NCI-H187 treated with DMSO at 0.1 percent for 48 hours (cell line): ENCODE results near the gene RIPOR3.
"Not testable (repeated sequence)": the region's sequence is repeated elsewhere in the genome, so short reads cannot be mapped to it uniquely, and the experiment has no call there.

Experiments
- DNase-seq: peaks from one replicate; lab custom pipeline; 2025; lab: John Stamatoyannopoulos, UW

Gene RIPOR3

DNA sequence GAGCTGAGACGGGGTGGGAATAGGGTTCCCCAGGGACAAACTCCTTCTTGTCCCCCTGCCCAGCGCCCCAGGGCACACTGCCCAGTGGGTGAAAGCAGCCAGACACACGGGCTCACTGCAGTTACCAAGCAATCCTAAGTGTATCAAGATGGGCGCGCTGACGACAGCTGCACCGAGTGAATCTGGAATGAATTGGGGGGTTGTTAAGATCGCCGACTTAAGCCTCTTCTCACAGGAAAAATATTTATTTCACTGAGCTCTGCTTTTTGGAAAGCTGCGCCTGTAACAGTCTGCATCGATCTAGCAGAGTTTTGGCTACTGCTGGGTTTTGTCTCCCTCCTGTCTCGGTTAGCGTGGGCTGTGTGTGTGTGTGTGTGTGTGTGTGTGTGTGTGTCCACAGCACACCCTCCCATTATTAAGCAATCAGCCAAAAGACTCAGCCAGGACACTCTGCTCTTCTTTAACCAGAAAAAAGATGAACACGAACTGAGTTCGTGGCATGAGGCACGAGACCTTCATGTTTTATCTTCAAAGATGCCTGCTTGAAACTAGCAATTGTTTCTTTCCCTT is 35.9 kb downstream of the RIPOR3 start:
- DNase-seq, result no peak

- no peak for DNase-seq
Measured at GRCh38 chr20:50654904-50655303, 36.4 kb downstream of the RIPOR3 start.

- DNase-seq, result no peak
Measured at GRCh38 chr20:50652702-50653294, 38.5 kb downstream of the RIPOR3 start.

- DNase-seq, result no peak
Measured at GRCh38 chr20:50651676-50652075, 39.7 kb downstream of the RIPOR3 start.

DNA sequence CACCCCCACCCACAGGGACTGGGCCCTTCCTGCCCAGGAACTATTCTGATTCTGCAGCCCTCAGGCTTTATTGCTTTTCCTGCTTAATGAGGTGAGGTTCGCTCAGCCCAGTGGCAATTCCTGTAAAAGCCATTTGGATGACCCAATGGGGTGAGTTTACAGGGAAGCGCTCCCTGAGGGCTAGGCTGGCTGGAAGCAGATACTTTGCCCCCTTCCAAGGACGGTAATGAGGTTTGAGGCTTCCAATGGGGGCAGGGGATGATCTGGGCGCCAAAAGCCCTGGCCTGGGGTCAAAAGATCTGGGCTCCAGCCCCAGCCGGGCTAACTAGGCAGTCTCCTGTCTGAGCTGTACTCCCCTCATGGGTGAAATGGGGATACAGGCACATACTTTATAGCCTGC is 41.8 kb downstream of the RIPOR3 start:
- no peak for DNase-seq

GRCh38 chr20:50648651-50649050 is 42.7 kb downstream of the RIPOR3 start:
- DNase-seq, result no peak

GRCh38 chr20:50646483-50646996 is 44.8 kb downstream of the RIPOR3 start:
- DNase-seq, result no peak

GRCh38 chr20:50645253-50646068 is 45.9 kb downstream of the RIPOR3 start:
- DNase-seq, result no peak

DNA sequence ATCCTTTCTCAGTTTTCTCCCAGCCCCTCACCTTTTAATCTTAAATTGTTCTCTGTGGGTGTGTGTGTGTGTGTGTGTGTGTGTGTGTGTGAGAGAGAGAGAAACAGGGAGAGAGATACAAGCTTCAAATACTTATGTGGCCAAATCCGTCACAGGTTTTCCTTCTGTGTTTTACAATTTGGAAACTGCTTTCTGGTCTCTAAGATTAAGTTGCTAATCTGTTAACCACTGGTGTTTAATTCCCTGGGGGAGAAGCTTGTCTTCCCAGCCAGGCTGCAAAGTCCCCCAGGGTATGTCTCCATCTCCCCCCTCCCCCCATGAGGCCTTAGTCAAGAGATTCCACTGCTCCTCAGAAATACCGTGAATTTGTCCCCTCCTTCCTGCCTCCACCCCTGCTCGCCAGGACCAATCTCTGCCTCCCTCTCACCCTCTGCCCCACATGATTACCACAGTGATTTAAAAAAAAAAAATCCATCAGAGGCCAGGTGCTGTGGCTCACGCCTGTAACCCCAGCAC is 49.0 kb downstream of the RIPOR3 start:
- DNase-seq, result no peak

DNA sequence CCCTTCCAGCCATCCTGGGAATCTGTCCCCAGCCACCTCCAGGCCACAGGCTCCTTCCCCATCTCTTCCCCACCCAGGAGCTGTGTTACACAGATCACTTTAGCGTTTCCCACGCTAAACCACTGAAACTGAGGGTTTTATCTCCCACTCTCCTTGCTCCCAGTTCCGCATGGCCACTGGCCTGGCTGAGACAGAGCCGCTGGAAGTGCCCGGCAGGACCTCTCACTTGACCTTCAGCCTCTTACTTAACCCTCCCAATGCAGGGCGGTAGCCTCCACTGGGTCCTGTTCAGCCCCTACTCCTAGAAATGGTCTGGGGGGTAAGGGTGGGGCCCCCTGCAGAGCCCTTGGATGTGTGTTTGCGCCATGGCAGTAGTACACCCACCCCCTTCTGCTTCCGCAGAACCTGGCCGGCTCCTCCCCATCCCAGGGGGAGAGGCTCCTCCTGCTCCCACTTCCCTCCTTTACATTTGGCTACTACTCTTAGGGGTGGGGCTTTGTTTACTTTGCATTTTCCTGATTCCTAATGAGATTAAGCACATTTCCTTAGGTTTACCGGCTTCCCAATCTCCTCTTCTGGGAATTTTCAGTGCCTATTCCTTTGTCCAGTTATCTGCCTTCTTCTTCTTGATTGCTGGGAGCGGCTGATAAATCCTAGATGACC is 49.6 kb downstream of the RIPOR3 start:
- not testable (repeated sequence) for DNase-seq

DNA sequence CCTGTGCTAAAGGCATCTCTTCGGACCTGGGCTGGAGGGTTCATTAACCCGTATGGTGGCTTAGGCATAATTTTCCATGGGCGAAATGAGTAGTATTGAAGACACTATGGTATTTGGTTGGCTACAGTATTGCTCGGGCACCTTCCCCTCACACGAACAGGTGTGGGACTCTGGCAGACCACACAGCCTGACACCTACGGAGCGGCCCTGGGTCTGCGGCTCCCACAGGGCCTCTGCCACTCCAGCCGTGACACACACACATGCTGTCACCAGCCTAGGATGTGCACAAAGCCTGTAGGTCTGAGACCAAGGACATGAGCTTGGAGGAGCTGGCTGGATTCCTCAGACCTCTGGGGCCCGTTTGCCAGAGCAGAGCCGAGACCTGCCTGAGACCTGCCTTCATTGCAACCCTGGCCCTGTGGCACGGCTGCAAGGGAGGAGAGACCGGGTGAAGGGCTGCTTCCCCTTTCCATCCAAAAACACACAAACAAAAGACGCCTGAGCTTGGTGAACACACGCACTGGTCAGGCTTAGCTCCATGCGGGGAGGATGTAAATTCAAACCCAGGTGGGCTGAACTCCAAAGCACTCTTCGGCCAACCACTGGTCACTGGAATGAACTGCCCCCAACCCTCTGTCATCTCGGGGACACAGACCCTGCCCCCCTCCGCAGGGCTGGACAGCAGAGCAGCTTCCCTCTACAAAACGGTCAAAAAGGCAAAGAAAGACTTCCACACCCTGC is 51.2 kb downstream of the RIPOR3 start:
- not testable (repeated sequence) for DNase-seq

GRCh38 chr20:50638015-50638847 is 53.1 kb downstream of the RIPOR3 start:
- not testable (repeated sequence) for DNase-seq

DNA sequence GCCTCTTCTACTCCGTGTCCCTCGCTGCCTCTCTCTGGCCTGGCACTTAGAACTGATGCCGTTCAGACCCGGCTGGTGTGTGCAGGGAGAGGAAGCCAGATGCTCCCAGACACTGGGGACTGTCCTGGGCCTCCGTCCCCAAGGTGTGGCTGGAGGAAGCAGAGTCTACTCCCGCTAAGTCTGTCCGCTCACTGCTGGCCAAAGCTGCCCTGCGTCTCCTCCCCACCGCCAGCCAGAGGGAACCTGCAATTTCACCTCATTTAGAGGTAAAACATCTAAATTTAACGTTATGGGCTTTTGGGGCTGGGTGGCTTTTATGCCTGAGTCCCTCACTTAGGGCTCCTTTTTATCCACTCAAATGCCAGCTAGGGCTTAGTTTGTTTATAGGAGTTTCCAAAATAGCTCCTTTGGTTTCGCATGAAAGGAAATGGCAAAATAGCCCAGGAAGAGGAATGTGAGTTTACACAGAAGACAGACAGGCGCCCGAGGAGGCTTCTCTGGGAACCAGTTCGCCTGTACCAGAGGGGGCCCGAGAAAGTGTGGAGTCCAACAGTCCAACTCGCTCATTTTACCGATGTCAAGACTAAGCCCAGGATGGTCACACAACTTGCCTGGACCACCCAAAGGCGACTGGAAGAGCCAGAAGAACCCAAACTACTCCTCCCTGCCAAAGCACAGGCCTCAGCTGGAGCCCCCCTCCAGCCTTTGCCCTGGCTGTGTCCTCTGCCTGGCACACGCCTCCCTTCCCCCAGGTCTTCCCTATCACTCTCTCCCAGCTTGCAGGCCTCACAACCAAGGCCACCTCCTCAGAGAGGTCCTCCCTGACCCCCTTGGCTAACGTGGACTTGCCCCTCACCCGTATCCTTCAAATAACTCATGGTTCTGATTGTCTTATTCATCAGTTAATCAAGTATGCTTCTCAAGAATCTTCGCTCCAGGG is 54.5 kb downstream of the RIPOR3 start:
- no peak for DNase-seq

DNA sequence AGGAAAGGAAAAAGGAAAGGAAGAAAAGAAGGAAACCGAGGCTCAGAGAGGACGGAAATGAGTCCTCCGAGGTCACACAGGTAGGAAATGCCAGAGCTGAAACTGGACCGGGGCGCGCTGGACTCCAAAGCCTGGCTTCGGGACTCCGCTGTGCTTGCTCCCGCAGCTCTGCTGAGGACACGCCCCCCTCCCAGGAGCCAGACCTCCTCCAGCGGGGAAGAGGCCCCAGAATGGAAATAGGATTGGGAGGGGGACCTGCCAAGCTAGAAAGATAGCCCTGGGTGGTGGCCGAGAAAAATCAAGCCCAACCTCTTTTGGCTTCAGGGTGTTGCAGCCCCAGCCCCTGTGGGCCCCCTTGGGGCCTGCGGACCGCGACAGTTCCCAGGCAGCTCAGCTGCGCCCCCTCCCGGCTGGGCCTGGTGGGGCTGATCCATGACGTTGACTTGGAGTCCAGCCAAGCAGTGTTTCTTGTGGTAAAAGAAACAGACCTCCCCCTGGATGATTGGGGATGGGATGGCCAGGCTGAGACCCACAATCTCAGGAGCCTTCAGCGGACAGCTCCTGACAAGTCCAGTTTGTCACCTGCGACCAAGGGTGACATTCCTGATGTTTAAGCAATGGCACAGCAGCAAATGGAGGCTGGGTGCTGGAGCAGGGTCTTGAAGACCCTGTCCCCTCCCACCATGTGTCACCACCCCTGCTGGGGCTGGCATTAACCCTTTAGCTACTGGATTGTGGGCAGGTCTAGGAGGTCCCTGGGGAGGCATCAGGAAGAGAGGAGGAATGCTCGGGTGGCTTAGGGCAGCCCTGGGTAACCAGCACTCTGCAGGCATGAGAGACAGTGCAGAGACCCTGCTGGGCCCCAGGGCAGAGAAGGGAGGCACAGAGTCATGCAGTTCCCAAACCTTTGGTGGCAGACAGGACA is 55.4 kb downstream of the RIPOR3 start:
- DNase-seq, result no peak

GRCh38 chr20:50635014-50635557 is 56.3 kb downstream of the RIPOR3 start:
- DNase-seq, result no peak

DNA sequence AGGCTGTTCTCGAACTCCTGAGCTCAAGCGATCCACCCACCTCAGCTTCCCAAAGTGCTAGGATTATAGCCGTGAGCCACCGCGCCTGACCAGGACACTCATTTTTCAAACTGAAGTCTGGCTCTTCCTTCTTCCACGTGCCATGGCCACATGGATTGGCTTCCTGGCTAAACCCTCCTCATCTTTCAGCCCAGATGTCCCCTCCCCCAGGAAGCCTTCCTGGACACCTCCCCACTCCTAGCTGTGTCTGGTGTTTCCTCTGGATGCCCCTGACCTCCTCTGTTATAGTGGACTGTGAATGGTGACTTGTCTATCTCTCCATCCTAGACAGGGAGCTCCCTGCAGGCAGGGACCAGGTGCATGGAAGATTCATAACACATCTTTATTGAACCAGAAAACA is 57.2 kb downstream of the RIPOR3 start:
- DNase-seq, result no peak

DNA sequence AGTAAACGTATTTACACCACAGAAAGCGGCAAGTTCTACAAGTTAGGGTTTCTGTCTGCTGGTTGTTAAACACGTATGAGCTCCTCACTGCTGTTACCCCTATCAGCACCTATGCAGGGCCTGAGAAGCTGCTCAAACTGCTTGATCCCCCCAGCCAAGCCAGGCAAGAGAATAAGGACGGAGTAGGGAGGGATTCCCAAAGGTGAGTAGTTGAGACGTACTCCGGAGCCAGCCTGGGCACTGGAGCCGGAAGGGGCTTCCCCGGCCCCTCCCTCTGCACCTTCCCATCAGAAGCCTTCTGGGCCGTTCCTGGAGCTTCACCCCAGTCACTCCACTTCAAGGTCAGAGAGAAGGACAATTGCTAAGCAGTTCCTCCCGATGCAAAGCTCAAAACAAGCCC is 58.0 kb downstream of the RIPOR3 start:
- DNase-seq, result no peak

GRCh38 chr20:50632701-50633100 is 58.6 kb downstream of the RIPOR3 start:
- no peak for DNase-seq
